Gastrocnemius medialis (tissue), 4 donors: ENCODE data around the gene MEF2C. TPM values are rescaled to one million over a fixed set of nuclear protein-coding genes. Genes with fewer than 3 reads are reported as not detected.

Experiments
- ATAC-seq, 2 donors: fragments of 150-250 bp; one replicate each; pipeline ENCODE4 v1.9.1; 2016
- DNase-seq, 2 donors: peaks; one replicate each; pipeline ENCODE4 v3.0.0-alpha.2; 2019
- H3K27ac ChIP-seq, 4 donors: fragments of 200-600 bp; sonication (generic); 1 replicate in 1 of 4; 2 replicates in 3 of 4; pipeline ENCODE4 v1.5.1; 2016 to 2018; ENCODE audit warnings: mild to moderate bottlenecking in 2 of 4, moderate library complexity in 1 of 4
- H3K27me3 ChIP-seq, 3 donors: fragments of 200-600 bp; sonication (generic) in 2 of 3; 1 replicate in 1 of 3; 2 replicates in 2 of 3; pipeline versions ENCODE4 v1.5.1 to v1.6.0; 2016 to 2019; ENCODE audit warnings: mild to moderate bottlenecking in 1 of 3, moderate library complexity in 1 of 3
- H3K36me3 ChIP-seq, 2 donors: fragments of 200-600 bp; sonication (generic) in 1 of 2; one replicate each; pipeline ENCODE4 v1.5.1; 2017 to 2018
- H3K4me1 ChIP-seq, 2 donors: fragments of 200-600 bp; sonication (generic) in 1 of 2; one replicate each; pipeline ENCODE4 v1.5.1; 2016 to 2017; ENCODE audit warnings: mild to moderate bottlenecking in 2 of 2
- H3K4me3 ChIP-seq, 4 donors: fragments of 200-600 bp; sonication (generic) in 3 of 4; 1 replicate in 1 of 4; 2 replicates in 3 of 4; pipeline ENCODE4 v1.5.1; 2016 to 2019; ENCODE audit warnings: mild to moderate bottlenecking in 2 of 4
- H3K9me3 ChIP-seq, 3 donors: fragments of 200-600 bp; sonication (generic) in 2 of 3; 1 replicate in 1 of 3; 2 replicates in 2 of 3; pipeline ENCODE4 v1.5.1; 2016 to 2019
- POLR2A ChIP-seq, 2 donors: fragments of 450-650 bp; IDR thresholded peaks; one replicate each; pipeline ENCODE4 v1.6.1; 2017; ENCODE audit warnings: antibody characterized with exemption in 2 of 2, mild to moderate bottlenecking in 2 of 2, moderate library complexity in 2 of 2
- in situ Hi-C, 4 donors: fragments of 200-750 bp; cut with MboI; loops; one replicate each; pipeline versions ENCODE4 v1.15.0 to v1.8.0; 2017; ENCODE audit warnings: low sequenced_read_pairs in 4 of 4
- intact Hi-C: fragments of 100-400 bp; cut with DNase I; formaldehyde crosslinking; loops from one replicate; pipeline ENCODE4 v1.15.1; 2023; ENCODE audit warnings: low total_unique reads
- total RNA-seq, 4 donors: library from RNA; depleted of rRNA; stranded (reverse); fragments of >200 nt; gene quantifications; one replicate each; pipeline versions ENCODE4 v1.1.0 to v1.2.3, GENCODE V29; 2016
- TF ChIP-seq, protein P1 (sequence below), 5 experiments: fragments of 450-650 bp in 3 of 5; fragments of 200-600 bp in 2 of 5; sonication (generic) in 2 of 5; IDR thresholded peaks in 4 of 5; conservative IDR thresholded peaks in 1 of 5; 1 replicate in 4 of 5; 2 replicates in 1 of 5; pipeline ENCODE4 v1.5.1; 2016 to 2019; ENCODE audit warnings: antibody characterized with exemption in 5 of 5, mild to moderate bottlenecking in 3 of 5, moderate library complexity in 3 of 5

The MEF2C gene
- total RNA-seq, 4 donors from 2014 or later = 63.8 to 192 (median 128) TPM

GRCh38 chr5:88780736-88781135, 102.2 kb downstream of the MEF2C start:
- in situ Hi-C loops = no loop called here
- no peaks in the 10 kb centered on the region for H3K9me3 ChIP-seq
- DNase-seq = no peak
- H3K27ac ChIP-seq = peak overlapping the region; percentile 19 to 88 (median 37)
- peaks cover 66 to 75% of the 10 kb centered on the region in 2 donors for H3K4me1 ChIP-seq
- no peak for ATAC-seq
- H3K36me3 ChIP-seq = no peaks in the 10 kb centered on the region
- H3K27me3 ChIP-seq = no peaks in the 10 kb centered on the region
- H3K4me3 ChIP-seq = no peak overlapping the region
- intact Hi-C loops = no loop called here
- TF ChIP-seq, protein P1, sequence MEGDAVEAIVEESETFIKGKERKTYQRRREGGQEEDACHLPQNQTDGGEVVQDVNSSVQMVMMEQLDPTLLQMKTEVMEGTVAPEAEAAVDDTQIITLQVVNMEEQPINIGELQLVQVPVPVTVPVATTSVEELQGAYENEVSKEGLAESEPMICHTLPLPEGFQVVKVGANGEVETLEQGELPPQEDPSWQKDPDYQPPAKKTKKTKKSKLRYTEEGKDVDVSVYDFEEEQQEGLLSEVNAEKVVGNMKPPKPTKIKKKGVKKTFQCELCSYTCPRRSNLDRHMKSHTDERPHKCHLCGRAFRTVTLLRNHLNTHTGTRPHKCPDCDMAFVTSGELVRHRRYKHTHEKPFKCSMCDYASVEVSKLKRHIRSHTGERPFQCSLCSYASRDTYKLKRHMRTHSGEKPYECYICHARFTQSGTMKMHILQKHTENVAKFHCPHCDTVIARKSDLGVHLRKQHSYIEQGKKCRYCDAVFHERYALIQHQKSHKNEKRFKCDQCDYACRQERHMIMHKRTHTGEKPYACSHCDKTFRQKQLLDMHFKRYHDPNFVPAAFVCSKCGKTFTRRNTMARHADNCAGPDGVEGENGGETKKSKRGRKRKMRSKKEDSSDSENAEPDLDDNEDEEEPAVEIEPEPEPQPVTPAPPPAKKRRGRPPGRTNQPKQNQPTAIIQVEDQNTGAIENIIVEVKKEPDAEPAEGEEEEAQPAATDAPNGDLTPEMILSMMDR (IDR thresholded peaks at IDR 0.05 in 4 of 5, conservative IDR thresholded peaks at IDR 0.05 in 1 of 5) = no peak
- no peak for TF ChIP-seq POLR2A (IDR thresholded peaks at IDR 0.05)

DNA sequence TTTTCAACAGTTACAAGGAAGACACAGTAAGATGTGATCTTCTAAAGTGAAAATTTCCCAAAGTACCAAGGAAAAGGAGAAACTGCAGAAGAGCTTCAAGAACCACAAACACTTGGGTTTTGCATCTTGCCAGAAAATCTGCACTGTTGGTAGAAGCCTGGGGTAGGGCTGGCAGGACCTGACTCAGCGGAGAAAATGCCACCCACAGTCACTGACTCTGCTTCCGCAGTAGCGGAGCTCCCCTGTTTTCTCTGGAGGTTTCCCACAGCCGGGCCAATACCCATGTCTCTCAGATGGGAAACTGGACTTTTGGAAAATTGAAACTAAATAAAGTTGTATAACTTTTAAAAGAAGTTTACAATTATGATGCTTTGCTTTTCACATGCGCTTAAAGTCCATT, 104.2 kb downstream of the MEF2C start:
- Histone ChIP-seq H3K9me3 (no peaks in the 10 kb centered on the region), H3K4me3 (no peak overlapping the region), H3K27me3 (no peaks in the 10 kb centered on the region), H3K36me3 (no peaks in the 10 kb centered on the region), H3K27ac (peak overlapping the region; percentile 5 to 88 (median 28)), H3K4me1 (peaks cover 63 to 64% of the 10 kb centered on the region in 2 donors)
- intact Hi-C loops = no loop called here
- DNase-seq (no peak), ATAC-seq (peak in 1 of 2 donors; percentile 25)
- TF ChIP-seq, protein P1 (IDR thresholded peaks at IDR 0.05 in 4 of 5, conservative IDR thresholded peaks at IDR 0.05 in 1 of 5) = no peak
- no peak for TF ChIP-seq POLR2A (IDR thresholded peaks at IDR 0.05)
- in situ Hi-C loops = no loop called here

DNA sequence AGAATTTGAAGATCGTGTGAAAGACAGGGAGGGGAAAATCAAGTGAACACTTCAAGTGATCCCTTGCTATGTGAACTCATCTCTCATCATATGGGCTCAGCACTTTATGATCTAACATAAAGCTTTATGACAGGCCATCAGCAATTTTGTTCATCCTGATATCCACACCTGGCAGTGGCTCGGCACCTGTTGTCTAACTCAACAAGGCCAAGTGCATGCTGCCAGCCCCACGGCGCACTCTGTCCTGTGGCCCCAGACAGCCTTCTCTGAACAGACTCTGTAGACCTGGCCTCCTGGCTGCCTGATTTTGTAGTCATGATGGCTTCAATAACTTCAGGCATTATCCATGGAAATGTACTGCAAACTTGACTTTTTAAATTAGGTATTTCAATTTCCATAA, 106.3 kb downstream of the MEF2C start:
- intact Hi-C loops = no loop called here

GRCh38 chr5:88772831-88773230, 110.2 kb downstream of the MEF2C start:
- no peaks in the 10 kb centered on the region for H3K27me3 ChIP-seq
- no peak overlapping the region for H3K4me3 ChIP-seq
- DNase-seq (no peak), ATAC-seq (no peak)
- H3K36me3 ChIP-seq = peaks cover 0 to 5% of the 10 kb centered on the region in 2 donors
- in situ Hi-C loops = no loop called here
- intact Hi-C loops = no loop called here
- peaks cover 40 to 55% of the 10 kb centered on the region in 2 donors for H3K4me1 ChIP-seq
- peak overlapping the region; percentile 71 to 88 (median 80) for H3K27ac ChIP-seq
- H3K9me3 ChIP-seq = no peaks in the 10 kb centered on the region
- TF ChIP-seq, protein P1 (IDR thresholded peaks at IDR 0.05 in 4 of 5, conservative IDR thresholded peaks at IDR 0.05 in 1 of 5) = no peak
- no peak for TF ChIP-seq POLR2A (IDR thresholded peaks at IDR 0.05)

More for the DNA sequence above, 106.3 kb downstream of the MEF2C start:
- in situ Hi-C loops = no loop called here
- ATAC-seq (peak in 1 of 2 donors; percentile 31), DNase-seq (peak in 1 of 2 donors; percentile 52)
- Histone ChIP-seq H3K27ac (peak overlapping the region; percentile 40 to 88 (median 61)), H3K9me3 (no peaks in the 10 kb centered on the region), H3K27me3 (no peaks in the 10 kb centered on the region), H3K4me1 (peaks cover 63 to 75% of the 10 kb centered on the region in 2 donors), H3K36me3 (peaks cover 0 to 5% of the 10 kb centered on the region in 2 donors), H3K4me3 (no peak overlapping the region)
- TF ChIP-seq POLR2A (IDR thresholded peaks at IDR 0.05) = no peak
- TF ChIP-seq, protein P1 (IDR thresholded peaks at IDR 0.05 in 4 of 5, conservative IDR thresholded peaks at IDR 0.05 in 1 of 5) = no peak

- intact Hi-C loops (no loop called here), in situ Hi-C loops (no loop called here)
- DNase-seq (no peak), ATAC-seq (peak; percentile 55 to 81)
- TF ChIP-seq, protein P1 (IDR thresholded peaks at IDR 0.05 in 4 of 5, conservative IDR thresholded peaks at IDR 0.05 in 1 of 5) = no peak
- TF ChIP-seq POLR2A (IDR thresholded peaks at IDR 0.05) = no peak
- no peaks in the 10 kb centered on the region for H3K9me3 ChIP-seq
- H3K36me3 ChIP-seq = peaks cover 0 to 5% of the 10 kb centered on the region in 2 donors
- H3K4me1 ChIP-seq = peaks cover 35 to 48% of the 10 kb centered on the region in 2 donors
- H3K4me3 ChIP-seq = no peak overlapping the region
- H3K27ac ChIP-seq = peak overlapping the region; percentile 71 to 88 (median 80)
- no peaks in the 10 kb centered on the region for H3K27me3 ChIP-seq
These were observed 110.9 kb downstream of the MEF2C start for GRCh38 chr5:88772047-88772446.
